ENCODE results near the gene ATG4B.
"Not testable (repeated sequence)": the region's sequence is repeated elsewhere in the genome, so short reads cannot be mapped to it uniquely, and the experiment has no call there.

Gene ATG4B

GRCh38 chr2:241637018-241637794 lies at the start of gene ATG4B, which contains the start of gene THAP4:
Gene ATG4B (plus strand): TSS chr2:241637693. CDS start chr2:241637715, 22 bp downstream.
Gene THAP4 (minus strand): TSS chr2:241637158. CDS start chr2:241637017, 141 bp downstream.
- DNase-seq (ENCODE audit: low read depth, low spot score): peak; percentile 28

GRCh38 chr2:241589863-241590262 lies 47.6 kb upstream of the ATG4B start:
- DNase-seq (ENCODE audit: low read depth, low spot score): not testable (repeated sequence)

- not testable (repeated sequence) for DNase-seq (ENCODE audit: low read depth, low spot score)
Measured at GRCh38 chr2:241590496-241591455, 46.7 kb upstream of the ATG4B start.

- no peak for DNase-seq (ENCODE audit: low read depth, low spot score)
Measured at GRCh38 chr2:241592126-241592845, 45.2 kb upstream of the ATG4B start.

GRCh38 chr2:241593271-241593670 lies 44.2 kb upstream of the ATG4B start:
- DNase-seq (ENCODE audit: low read depth, low spot score): no peak

GRCh38 chr2:241595600-241596140 lies 41.8 kb upstream of the ATG4B start:
- DNase-seq (ENCODE audit: low read depth, low spot score): no peak

GRCh38 chr2:241597561-241597960 lies 39.9 kb upstream of the ATG4B start:
- no peak for DNase-seq (ENCODE audit: low read depth, low spot score)

- DNase-seq (ENCODE audit: low read depth, low spot score): no peak
Measured at GRCh38 chr2:241598061-241598460, 39.4 kb upstream of the ATG4B start.

- no peak for DNase-seq (ENCODE audit: low read depth, low spot score)
Measured at GRCh38 chr2:241598487-241598886, 39.0 kb upstream of the ATG4B start.

GRCh38 chr2:241599615-241600014 lies 37.9 kb upstream of the ATG4B start:
- DNase-seq (ENCODE audit: low read depth, low spot score): no peak

GRCh38 chr2:241601841-241602240 lies 35.7 kb upstream of the ATG4B start:
- no peak for DNase-seq (ENCODE audit: low read depth, low spot score)

- no peak for DNase-seq (ENCODE audit: low read depth, low spot score)
Measured at GRCh38 chr2:241602720-241603119, 34.8 kb upstream of the ATG4B start.

- DNase-seq (ENCODE audit: low read depth, low spot score): no peak
Measured at GRCh38 chr2:241603686-241604085, 33.8 kb upstream of the ATG4B start.

GRCh38 chr2:241606186-241606585 lies 31.3 kb upstream of the ATG4B start:
- DNase-seq (ENCODE audit: low read depth, low spot score): no peak

- no peak for DNase-seq (ENCODE audit: low read depth, low spot score)
Measured at GRCh38 chr2:241607162-241607885, 30.2 kb upstream of the ATG4B start.

GRCh38 chr2:241608881-241609280 lies 28.6 kb upstream of the ATG4B start:
- DNase-seq (ENCODE audit: low read depth, low spot score): no peak

GRCh38 chr2:241609859-241610793 lies 27.4 kb upstream of the ATG4B start:
- peak; percentile 52 for DNase-seq (ENCODE audit: low read depth, low spot score)

- DNase-seq (ENCODE audit: low read depth, low spot score): no peak
Measured at GRCh38 chr2:241611062-241611461, 26.4 kb upstream of the ATG4B start.

- no peak for DNase-seq (ENCODE audit: low read depth, low spot score)
Measured at GRCh38 chr2:241612156-241613016, 25.1 kb upstream of the ATG4B start.

Measured in iPS DF 19.7 (cell line).